ENCODE results near the gene PLA2G7. TPM values are rescaled to one million over a fixed set of nuclear protein-coding genes. Genes with fewer than 3 reads are reported as not detected.
"Not testable (repeated sequence)": the region's sequence is repeated elsewhere in the genome, so short reads cannot be mapped to it uniquely, and the experiment has no call there.

PLA2G7 gene
- total RNA-seq, 1 donor from 2014 or later, result not detected

DNA sequence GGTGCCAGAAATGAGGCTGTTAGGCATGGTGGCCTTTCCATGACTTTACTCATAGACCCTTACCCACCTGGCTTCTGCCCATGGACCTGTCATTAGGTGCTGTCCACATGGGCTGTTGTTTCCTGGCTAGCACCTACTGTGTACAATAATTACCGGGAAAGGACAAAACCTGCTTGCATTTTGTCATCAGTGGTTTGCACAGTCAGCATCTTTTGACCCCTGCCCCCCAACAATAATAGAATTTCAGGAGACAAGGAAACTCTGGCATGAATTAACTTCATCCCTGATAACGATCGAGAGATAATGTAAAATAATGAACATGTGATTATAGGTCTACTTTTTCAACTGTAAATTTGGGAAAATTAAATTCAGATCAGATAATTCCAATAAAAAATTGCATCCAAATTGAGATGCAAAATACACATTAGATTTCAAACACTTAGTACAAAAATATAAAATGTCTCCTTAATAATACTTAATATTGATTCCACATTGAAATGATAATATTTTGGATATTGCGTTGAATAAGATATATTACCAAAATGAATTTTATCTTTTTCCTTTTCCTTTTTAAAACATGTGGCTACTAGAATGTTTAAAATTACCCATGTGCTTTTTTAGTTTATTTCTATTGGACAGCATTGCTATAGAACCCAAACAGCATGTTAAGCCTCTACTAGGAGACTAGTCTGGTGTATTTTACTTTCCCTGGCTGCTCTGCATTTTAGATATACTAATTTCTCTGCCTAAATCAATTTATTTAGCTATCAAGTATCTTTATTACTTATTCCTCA lies 24.0 kb upstream of the PLA2G7 start:
- no peak overlapping the region for H3K27ac Mint-ChIP-seq
- H3K27me3 Mint-ChIP-seq, result no peaks in the 10 kb centered on the region
- no peak for DNase-seq
- no peaks in the 10 kb centered on the region for H3K36me3 Mint-ChIP-seq (ENCODE audit: low read depth)
- H3K4me3 Mint-ChIP-seq, result no peak overlapping the region
- no peaks in the 10 kb centered on the region for H3K4me1 Mint-ChIP-seq
- H3K9me3 Mint-ChIP-seq, result no peaks in the 10 kb centered on the region
- intact Hi-C loops (cut with micrococcal nuclease), result no loop called here

DNA sequence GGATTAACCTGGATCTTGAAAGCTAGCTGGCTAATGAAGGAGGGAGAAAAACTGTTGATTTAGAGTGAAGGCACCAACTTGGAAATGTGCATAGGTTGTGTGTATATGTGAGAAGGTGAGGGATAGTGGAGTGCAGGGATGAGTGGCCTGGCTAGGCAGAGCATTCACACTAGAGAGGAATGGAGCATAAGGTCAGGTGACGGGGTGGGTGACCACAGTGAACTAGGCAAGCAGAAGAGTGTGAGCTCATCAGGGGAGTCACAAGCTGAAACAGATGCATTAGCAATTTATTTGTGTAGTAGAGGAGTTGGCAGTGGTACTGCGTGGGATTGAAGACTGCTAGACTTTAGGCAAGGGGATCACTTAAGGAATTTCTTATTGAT lies 22.0 kb upstream of the PLA2G7 start:
- no peak overlapping the region for H3K4me3 Mint-ChIP-seq
- intact Hi-C loops (cut with micrococcal nuclease), result no loop called here
- no peaks in the 10 kb centered on the region for H3K27me3 Mint-ChIP-seq
- H3K4me1 Mint-ChIP-seq, result no peaks in the 10 kb centered on the region
- no peaks in the 10 kb centered on the region for H3K9me3 Mint-ChIP-seq
- H3K27ac Mint-ChIP-seq, result no peak overlapping the region
- no peak for DNase-seq
- H3K36me3 Mint-ChIP-seq (ENCODE audit: low read depth), result no peaks in the 10 kb centered on the region

DNA sequence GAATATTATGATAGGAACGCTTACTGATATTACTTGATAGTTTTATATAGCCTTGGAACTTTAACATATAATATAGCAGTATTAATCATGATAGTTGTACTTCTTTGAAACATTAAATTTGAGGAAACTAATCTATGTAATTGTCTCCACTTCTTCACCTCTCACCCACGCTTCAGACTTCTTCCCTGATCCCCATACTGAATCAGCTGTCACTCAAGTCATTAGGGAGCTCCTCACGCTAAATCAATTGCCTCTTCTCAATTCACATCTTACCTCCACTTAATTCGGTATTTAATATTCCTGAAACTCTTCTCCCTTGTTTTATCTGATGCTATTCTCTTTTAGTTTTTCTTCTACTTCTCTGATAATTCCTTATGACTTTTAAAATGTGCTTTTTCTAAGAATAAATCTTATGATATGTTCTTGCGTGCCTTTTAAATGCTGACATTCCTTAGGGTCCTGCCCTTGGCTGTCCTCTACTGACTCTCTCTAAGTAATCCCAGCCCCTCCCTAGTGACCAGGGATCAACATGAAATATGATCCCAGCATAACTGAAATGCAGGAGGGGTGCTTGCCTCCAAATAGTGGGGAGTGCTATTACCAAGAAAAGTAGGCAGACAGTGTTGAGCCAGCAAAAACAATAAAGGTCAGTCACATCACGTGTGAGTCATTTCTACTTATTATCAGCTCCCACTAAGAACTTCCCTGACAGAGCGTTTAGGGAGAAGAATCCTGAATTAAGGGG lies 21.5 kb upstream of the PLA2G7 start:
- no peaks in the 10 kb centered on the region for H3K4me1 Mint-ChIP-seq
- DNase-seq, result peak; percentile 31
- no peak overlapping the region for H3K4me3 Mint-ChIP-seq
- no peak overlapping the region for H3K27ac Mint-ChIP-seq
- no peaks in the 10 kb centered on the region for H3K9me3 Mint-ChIP-seq
- H3K36me3 Mint-ChIP-seq (ENCODE audit: low read depth), result no peaks in the 10 kb centered on the region
- no peaks in the 10 kb centered on the region for H3K27me3 Mint-ChIP-seq
- intact Hi-C loops (cut with micrococcal nuclease), result no loop called here

DNA sequence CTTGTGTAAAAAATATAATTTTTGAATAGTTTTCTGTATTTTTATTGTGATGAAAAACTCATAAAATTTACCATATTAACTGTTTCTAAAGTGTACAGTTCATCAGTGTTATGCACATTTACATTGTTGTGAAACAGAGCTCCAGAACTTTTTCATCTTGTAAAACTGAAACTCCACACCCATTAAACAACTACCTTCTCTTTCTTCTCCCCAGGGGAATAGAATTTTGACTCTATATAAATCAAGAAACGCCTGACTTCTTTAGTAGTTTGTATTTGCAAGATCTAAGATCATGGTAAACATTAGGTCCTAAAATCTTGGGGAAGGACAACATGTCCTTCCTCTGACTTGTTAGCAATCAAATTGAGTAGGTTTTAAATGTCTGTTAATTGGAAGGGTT lies 20.7 kb upstream of the PLA2G7 start:
- H3K27ac Mint-ChIP-seq, result no peak overlapping the region
- no peaks in the 10 kb centered on the region for H3K27me3 Mint-ChIP-seq
- intact Hi-C loops (cut with micrococcal nuclease), result no loop called here
- H3K4me1 Mint-ChIP-seq, result no peaks in the 10 kb centered on the region
- DNase-seq, result no peak
- H3K4me3 Mint-ChIP-seq, result no peak overlapping the region
- H3K36me3 Mint-ChIP-seq (ENCODE audit: low read depth), result no peaks in the 10 kb centered on the region
- no peaks in the 10 kb centered on the region for H3K9me3 Mint-ChIP-seq

DNA sequence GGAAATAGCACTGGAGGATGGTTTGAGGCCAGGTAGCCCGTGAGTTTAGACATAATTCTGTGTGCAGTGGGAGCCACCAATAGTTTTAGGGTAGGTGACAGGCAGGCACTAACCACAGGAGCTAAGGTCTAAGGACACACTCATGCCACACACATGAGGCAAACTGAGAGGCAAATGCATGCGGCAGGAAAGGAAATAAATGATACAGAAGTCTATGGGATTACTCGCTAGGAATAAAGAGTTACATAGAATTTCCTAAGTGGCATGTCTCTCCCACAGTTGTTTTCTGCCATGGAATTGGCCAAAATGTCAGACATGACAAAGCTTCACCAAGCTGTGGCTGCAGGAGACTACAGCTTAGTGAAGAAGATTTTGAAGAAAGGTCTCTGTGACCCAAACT lies 16.5 kb upstream of the PLA2G7 start:
- H3K9me3 Mint-ChIP-seq, result no peaks in the 10 kb centered on the region
- H3K36me3 Mint-ChIP-seq (ENCODE audit: low read depth), result no peaks in the 10 kb centered on the region
- H3K4me3 Mint-ChIP-seq, result no peak overlapping the region
- intact Hi-C loops (cut with micrococcal nuclease), result no loop called here
- H3K4me1 Mint-ChIP-seq, result no peaks in the 10 kb centered on the region
- H3K27me3 Mint-ChIP-seq, result no peaks in the 10 kb centered on the region
- DNase-seq, result no peak
- no peak overlapping the region for H3K27ac Mint-ChIP-seq

DNA sequence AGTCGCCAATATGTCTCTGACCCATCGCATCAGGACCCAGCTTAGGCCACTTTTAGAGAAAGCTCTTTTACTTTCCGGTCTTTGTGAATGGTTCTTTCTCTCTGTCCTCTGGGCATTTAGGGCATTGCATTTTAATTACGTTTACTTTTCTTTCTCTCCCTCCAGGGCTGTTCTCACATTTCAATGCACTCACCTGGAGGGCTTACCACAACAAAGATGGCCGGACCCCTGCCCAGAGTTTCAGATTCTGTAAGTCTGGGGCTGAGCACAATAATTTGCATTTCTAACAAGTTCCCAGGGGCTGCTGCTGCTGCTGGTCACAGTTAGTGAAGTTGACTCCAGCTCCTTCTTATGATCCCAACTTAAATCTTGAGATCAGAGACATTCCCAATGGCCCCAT lies 14.6 kb upstream of the PLA2G7 start:
- Mint-ChIP-seq H3K4me1 (no peaks in the 10 kb centered on the region), H3K27me3 (no peaks in the 10 kb centered on the region), H3K27ac (no peak overlapping the region), H3K4me3 (no peak overlapping the region), H3K9me3 (no peaks in the 10 kb centered on the region), H3K36me3 (ENCODE audit: low read depth) (no peaks in the 10 kb centered on the region)
- intact Hi-C loops (cut with micrococcal nuclease), result no loop called here
- DNase-seq, result no peak

DNA sequence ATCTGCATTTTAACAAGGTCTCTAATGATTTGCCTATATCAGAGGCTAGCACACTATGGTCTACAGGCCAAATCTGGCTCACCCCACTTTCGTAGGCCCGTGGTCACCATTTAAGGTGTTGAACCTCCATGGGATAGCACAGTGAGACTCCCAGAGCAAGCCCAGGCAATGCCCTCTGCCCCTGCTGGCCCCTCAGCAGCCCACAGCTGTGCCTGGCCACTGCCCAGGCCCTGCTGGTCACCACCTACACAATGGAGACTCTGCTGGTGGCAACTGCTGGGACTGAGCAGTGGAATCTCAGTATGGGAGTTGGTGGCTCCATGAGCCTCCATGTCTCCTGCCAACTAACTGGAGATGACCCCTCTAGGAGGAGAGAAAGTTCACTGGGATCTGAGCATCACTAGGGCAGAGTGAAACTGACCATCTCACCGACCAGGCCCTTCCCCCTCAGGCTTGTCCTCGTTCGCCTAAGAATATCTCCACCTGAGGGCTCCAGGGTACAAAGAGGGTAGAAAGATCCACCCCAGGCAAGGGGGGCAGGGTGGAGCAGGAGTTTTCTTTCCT lies 13.8 kb upstream of the PLA2G7 start:
- no peak overlapping the region for H3K27ac Mint-ChIP-seq
- H3K4me1 Mint-ChIP-seq, result no peaks in the 10 kb centered on the region

DNA sequence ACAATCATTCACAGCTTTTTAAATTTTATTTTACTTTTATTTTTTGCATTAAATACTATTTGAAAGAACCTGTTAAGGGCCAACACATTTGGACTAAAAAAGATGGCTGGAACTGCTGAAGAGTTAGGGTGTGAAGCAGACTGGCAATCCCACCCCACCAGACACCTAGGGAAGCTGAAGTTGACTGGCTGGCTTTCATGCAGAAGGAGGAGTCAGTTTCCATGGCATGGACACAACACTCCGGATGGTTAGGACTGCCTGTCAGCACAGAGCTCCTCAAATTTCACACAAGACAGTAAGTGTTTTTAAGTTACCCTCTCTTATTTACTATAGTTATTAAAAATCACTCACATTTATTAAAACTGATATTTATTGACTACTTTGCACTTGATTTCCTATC lies 11.5 kb upstream of the PLA2G7 start, which contains the start of gene ANKRD66:
Gene ANKRD66, plus strand, starts transcription at position 238 of the 400 bp plus-strand sequence. CDS start 5,016 bp downstream, outside the sequence.
- no peaks in the 10 kb centered on the region for H3K4me1 Mint-ChIP-seq
- DNase-seq, result peak; percentile 6
- no peaks in the 10 kb centered on the region for H3K36me3 Mint-ChIP-seq (ENCODE audit: low read depth)
- no peak within 1 kb of the TSS for H3K4me3 Mint-ChIP-seq
- no peak within 1 kb of the TSS for H3K27ac Mint-ChIP-seq
- no peaks in the 10 kb centered on the region for H3K27me3 Mint-ChIP-seq
- intact Hi-C loops (cut with micrococcal nuclease), result no loop called here
- no peaks in the 10 kb centered on the region for H3K9me3 Mint-ChIP-seq

More for the DNA sequence above, 13.8 kb upstream of the PLA2G7 start:
- no peak overlapping the region for H3K4me3 Mint-ChIP-seq
- no peak for DNase-seq
- H3K36me3 Mint-ChIP-seq (ENCODE audit: low read depth), result no peaks in the 10 kb centered on the region
- no peaks in the 10 kb centered on the region for H3K27me3 Mint-ChIP-seq
- intact Hi-C loops (cut with micrococcal nuclease), result no loop called here
- no peaks in the 10 kb centered on the region for H3K9me3 Mint-ChIP-seq

DNA sequence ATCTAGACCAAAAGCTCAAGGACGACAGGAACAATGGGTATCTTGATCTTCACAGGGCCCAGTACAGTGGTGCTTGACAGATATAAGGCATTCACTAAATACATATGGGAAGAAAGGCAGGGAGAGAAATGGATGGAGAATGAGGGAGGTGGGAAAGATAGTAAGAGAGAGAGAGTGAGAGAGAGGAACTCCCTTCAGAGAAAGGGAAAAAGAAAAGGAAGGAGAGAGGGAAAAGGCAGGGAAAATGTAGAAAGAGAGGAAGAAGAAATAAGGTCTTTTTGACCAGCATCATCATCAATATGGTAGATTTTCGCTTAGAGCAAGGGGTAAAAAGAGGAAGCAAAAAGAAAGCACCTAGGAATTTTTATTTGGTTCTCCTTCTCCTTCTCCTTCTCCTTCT lies 10.8 kb upstream of the PLA2G7 start:
- intact Hi-C loops (cut with micrococcal nuclease), result no loop called here
- H3K36me3 Mint-ChIP-seq (ENCODE audit: low read depth), result no peaks in the 10 kb centered on the region
- H3K4me3 Mint-ChIP-seq, result no peak overlapping the region
- H3K27me3 Mint-ChIP-seq, result no peaks in the 10 kb centered on the region
- no peak for DNase-seq
- no peak overlapping the region for H3K27ac Mint-ChIP-seq
- no peaks in the 10 kb centered on the region for H3K4me1 Mint-ChIP-seq
- H3K9me3 Mint-ChIP-seq, result no peaks in the 10 kb centered on the region

DNA sequence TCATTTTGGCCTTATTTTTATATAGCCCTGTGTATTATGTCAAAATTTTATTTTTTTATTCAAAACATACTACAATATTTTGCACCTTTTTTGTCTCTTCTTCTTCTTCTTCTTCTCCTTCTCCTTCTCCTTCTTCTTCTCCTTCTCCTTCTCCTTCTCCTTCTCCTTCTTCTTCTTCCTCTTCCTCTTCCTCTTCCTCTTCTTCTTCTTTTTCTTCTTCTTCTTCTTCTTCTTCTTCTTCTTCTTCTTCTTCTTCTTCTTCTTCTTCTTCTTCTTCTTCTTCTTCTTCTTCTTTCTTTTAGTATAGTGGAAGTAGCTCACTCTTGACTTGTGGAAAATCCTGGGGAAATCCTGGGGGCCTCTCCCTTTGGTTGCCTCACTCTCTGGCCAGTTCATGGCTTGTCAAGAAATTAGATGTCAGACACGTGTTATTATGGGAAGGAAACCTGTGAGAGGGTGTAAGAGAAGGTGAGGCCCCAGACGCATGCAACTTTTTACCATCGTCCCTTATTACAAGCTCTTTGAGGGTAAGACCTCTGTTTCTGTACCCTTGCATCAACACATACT lies 9.1 kb upstream of the PLA2G7 start:
- H3K36me3 Mint-ChIP-seq (ENCODE audit: low read depth), result not testable (repeated sequence)

DNA sequence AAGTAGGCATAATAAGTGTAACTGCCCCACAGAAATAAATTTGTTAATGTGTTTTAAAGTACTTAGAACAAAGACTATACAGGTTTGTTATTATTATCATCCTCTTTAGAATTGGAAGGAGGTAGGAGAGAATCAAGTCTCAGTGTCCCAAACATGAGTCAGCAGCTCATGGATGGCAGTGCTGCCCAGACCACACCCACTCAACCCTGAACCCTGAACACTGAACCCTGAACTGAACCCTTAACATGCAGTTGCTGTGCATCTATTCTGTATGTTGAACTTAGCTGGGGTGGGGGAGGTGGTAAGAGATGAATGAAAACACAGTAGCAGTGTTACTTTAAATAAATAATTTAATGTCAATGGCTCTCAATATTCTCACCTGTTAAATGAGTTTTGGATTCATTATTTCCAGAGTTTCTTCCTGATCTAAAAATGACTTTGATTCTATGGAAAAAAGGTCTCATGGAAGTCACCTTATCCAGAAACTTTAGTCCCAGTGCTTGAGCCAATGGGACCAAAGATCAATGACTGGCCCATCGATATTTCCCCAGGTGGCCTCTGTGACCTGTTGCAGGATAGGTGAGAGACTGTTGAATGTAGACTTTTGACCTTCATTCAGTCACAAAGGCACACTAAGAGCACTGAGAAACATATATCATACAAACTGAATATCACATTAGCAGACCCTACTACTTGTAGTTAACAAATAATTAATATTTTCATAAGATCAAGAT lies 8.4 kb upstream of the PLA2G7 start:
- H3K27ac Mint-ChIP-seq, result no peak overlapping the region
- H3K9me3 Mint-ChIP-seq, result no peaks in the 10 kb centered on the region
- DNase-seq, result no peak
- intact Hi-C loops (cut with micrococcal nuclease), result no loop called here
- no peaks in the 10 kb centered on the region for H3K27me3 Mint-ChIP-seq
- no peaks in the 10 kb centered on the region for H3K4me1 Mint-ChIP-seq
- H3K36me3 Mint-ChIP-seq (ENCODE audit: low read depth), result no peaks in the 10 kb centered on the region
- H3K4me3 Mint-ChIP-seq, result no peak overlapping the region

More for the DNA sequence above, 9.1 kb upstream of the PLA2G7 start:
- intact Hi-C loops (cut with micrococcal nuclease); H3K4me1 Mint-ChIP-seq; DNase-seq; H3K27ac Mint-ChIP-seq; H3K4me3 Mint-ChIP-seq; H3K27me3 Mint-ChIP-seq; H3K9me3 Mint-ChIP-seq: not testable (repeated sequence)

DNA sequence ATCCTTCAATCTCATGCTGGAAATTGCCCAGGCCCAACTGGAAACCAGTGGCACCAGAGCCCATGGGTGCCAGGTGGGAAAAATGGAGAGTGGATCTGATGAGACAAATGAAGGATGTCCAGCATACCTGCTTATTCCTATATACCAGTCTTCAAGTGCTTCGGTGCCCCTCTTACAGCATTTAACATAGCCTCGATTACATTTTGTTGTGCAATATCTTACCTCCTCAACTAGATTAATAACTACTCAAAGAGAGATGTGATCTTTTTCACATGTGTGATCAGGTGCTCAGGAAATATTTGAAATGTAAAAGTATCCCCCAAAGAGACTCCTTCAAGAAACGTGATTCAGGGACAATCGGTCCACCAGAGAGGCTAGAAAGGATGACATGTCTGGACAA lies 6.7 kb upstream of the PLA2G7 start:
- Mint-ChIP-seq H3K9me3 (no peaks in the 10 kb centered on the region), H3K4me1 (no peaks in the 10 kb centered on the region), H3K4me3 (no peak overlapping the region), H3K27me3 (peaks cover 11% of the 10 kb centered on the region), H3K36me3 (ENCODE audit: low read depth) (no peaks in the 10 kb centered on the region), H3K27ac (no peak overlapping the region)
- DNase-seq, result no peak
- intact Hi-C loops (cut with micrococcal nuclease), result no loop called here

DNA sequence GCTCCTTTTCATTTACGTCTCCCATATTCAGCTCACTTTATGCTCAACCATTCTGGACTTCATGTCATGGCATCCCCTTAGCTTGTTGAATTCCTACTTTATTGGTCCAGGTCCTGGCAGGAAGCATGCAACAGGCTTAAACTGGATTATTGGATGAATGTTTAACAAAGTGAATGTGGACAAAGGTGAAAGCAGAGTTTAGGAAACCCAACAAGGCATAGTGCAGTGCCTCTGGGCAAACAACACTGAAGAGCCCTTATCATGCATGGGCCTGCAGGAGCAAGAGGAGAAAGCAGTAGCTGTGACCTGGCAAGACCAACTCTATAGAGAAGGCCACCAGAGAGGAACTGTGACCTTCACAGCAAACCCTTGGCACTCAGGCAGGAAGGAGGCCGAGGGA lies 6.3 kb upstream of the PLA2G7 start:
- H3K4me1 Mint-ChIP-seq, result no peaks in the 10 kb centered on the region
- no peaks in the 10 kb centered on the region for H3K36me3 Mint-ChIP-seq (ENCODE audit: low read depth)
- DNase-seq, result no peak
- no peaks in the 10 kb centered on the region for H3K9me3 Mint-ChIP-seq
- H3K27me3 Mint-ChIP-seq, result peaks cover 13% of the 10 kb centered on the region
- no peak overlapping the region for H3K4me3 Mint-ChIP-seq
- H3K27ac Mint-ChIP-seq, result no peak overlapping the region
- intact Hi-C loops (cut with micrococcal nuclease), result no loop called here
